ENCODE data around the gene PDXK.

GRCh38 chr21:43792406-43792805 is 73.5 kb downstream of the PDXK start:
- TF ChIP-seq CTCF (IDR thresholded peaks at IDR 0.05; ENCODE audit: poor library complexity) = no peak
- TF ChIP-seq EZH2phosphoT487 (IDR thresholded peaks at IDR 0.05; ENCODE audit: low read depth, severe bottlenecking, unreplicated experiment) = no peak
